SU-DHL-6 (cell line): ENCODE measurements around the gene C11orf97.

Experiments
- EZH2phosphoT487 ChIP-seq: fragments of 200-600 bp; sonication (generic), shearing (Covaris generic); conservative IDR thresholded peaks from 2 replicates; pipeline ENCODE4 v1.6.1; 2018; ENCODE audit warnings: mild to moderate bottlenecking, antibody characterized with exemption, low read length, moderate library complexity, mixed read lengths
- TF ChIP-seq, protein P1 (sequence below): fragments of 200-600 bp; sonication (generic); IDR thresholded peaks from one replicate; pipeline ENCODE4 v1.5.1; 2017; ENCODE audit warnings: antibody characterized with exemption, mild to moderate bottlenecking, low read length, moderate library complexity; ENCODE audit not compliant: insufficient read depth, poor library complexity, severe bottlenecking

DNA sequence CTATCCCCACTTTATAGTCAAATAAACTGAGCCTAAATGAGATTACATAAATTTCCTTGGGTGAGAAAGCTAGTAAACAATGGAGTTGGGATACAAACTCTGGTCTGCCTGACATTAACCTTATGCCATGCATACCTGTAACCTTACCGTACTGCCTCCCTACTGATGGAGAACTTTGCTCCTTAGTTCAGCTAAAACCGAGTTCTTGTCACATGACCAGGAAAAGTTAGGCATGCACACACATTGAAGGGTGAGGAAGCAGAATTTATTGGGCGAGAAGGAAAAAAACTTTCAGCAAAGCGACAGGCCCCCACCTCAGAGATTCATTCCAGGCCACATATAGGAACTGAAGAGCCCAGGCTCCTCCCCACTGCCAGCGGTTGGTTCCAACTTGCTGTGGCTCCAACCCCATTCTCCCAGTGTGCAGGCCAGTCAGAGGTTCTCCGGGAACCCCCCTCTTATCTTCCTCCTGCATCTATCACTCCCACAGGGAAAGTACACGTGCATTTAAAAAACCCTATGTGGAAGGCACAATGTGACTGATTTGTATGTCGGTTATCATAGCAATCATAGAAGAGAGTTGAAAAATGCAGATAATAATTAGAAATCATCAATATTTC lies 51.7 kb downstream of the C11orf97 start:
- TF ChIP-seq, protein P1, sequence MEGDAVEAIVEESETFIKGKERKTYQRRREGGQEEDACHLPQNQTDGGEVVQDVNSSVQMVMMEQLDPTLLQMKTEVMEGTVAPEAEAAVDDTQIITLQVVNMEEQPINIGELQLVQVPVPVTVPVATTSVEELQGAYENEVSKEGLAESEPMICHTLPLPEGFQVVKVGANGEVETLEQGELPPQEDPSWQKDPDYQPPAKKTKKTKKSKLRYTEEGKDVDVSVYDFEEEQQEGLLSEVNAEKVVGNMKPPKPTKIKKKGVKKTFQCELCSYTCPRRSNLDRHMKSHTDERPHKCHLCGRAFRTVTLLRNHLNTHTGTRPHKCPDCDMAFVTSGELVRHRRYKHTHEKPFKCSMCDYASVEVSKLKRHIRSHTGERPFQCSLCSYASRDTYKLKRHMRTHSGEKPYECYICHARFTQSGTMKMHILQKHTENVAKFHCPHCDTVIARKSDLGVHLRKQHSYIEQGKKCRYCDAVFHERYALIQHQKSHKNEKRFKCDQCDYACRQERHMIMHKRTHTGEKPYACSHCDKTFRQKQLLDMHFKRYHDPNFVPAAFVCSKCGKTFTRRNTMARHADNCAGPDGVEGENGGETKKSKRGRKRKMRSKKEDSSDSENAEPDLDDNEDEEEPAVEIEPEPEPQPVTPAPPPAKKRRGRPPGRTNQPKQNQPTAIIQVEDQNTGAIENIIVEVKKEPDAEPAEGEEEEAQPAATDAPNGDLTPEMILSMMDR: no peak
- no peak for TF ChIP-seq EZH2phosphoT487
